Measurements from ENCODE around the gene OGDH. TPM values are rescaled to one million over a fixed set of nuclear protein-coding genes. Genes with fewer than 3 reads are reported as not detected.
A peak's percentile ranks its signal among the peaks of the same experiment; 100 is the strongest.
"Not testable (repeated sequence)": the region's sequence is repeated elsewhere in the genome, so short reads cannot be mapped to it uniquely, and the experiment has no call there.

Gene OGDH
- total RNA-seq, 1 experiment from 2014 or later = 28.5 TPM

DNA sequence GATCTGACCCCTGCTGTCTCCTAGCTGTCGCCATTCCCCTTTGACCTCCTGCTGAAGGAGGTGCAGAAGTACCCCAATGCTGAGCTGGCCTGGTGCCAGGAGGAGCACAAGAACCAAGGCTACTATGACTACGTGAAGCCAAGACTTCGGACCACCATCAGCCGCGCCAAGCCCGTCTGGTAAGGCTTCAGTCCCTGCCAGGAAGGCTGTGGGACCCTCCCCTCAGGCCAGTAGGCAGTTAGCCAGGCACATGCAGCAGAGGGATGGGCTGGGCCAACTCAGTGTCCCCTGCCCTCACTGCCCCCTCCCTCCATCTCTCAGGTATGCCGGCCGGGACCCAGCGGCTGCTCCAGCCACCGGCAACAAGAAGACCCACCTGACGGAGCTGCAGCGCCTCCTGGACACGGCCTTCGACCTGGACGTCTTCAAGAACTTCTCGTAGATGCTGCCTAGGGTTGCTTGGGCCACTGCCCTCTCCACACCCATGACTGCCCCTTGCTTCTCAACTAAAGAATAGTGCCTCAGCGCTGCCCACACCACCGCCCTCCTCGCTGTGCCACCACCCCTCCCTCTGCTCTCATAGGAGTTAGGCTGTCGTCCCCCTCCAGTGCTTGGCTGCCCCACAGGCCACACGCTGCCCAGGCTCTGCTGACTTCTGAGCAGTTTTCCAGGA lies 101.3 kb downstream of the OGDH start:
- no peak for DNase-seq (ENCODE audit: low read depth, low spot score)
- in situ Hi-C loops (cut with HindIII; ENCODE audit: low pct_unique_long_range_greater_than_20kb, low sequenced_read_pairs) = no loop called here

- no peak for DNase-seq (ENCODE audit: low read depth, low spot score)
- in situ Hi-C loops (cut with HindIII; ENCODE audit: low pct_unique_long_range_greater_than_20kb, low sequenced_read_pairs) = no loop called here
These were observed 102.8 kb downstream of the OGDH start for GRCh38 chr7:44709011-44709915.

DNA sequence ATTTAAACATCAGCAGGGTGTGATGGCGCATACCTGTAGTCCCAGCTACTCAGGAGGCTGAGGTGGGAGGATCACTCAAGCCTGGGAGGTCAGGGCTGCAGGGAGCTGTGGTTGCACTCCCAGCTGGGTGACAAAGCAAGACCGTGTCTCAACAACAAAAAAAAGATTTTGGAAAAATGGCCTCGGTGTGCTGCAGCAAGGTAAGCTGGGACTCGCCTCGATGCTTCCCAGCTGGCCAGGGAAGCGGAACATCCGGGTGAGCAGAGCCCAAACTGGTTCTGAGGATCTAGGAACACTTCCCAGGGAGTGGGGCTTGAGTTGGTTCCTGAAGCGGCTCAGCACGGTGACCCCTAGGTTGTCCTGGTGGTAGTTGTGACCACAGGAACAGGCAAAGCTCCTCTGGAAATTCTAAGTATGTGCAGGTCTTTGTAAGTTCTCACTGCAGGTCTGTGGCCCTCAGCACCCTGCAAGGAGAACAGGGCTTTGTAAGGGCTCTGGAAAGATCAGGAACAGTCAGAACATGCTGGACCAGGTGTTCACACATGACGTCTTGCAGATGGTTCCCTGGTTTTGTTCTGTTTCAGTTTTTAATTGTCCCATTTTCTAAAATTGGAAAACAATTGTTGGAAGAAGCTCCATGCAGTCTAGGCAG lies 103.6 kb downstream of the OGDH start:
- no peak for DNase-seq (ENCODE audit: low read depth, low spot score)
- in situ Hi-C loops (cut with HindIII; ENCODE audit: low pct_unique_long_range_greater_than_20kb, low sequenced_read_pairs) = no loop called here

DNA sequence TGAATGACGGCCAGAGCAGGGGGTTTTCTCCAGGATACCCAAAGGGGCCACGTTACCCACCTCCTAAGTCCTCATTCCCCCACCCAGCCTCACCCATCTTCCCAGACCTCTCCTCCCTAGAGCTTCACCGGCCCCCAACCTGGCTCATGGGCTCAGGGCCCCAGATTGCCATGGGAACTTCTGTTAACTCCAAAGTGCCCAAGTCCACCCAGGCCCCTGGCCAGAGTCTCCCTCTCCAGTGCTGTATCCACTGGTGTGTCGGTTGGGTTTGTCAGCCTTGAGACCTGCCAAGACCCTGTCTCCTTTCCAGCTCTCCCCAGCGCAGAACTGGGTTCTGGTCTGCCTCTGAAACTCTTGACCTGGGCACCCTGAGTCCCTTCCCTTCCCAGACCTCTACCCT lies 105.1 kb downstream of the OGDH start:
- DNase-seq (ENCODE audit: low read depth, low spot score) = no peak
- in situ Hi-C loops (cut with HindIII; ENCODE audit: low pct_unique_long_range_greater_than_20kb, low sequenced_read_pairs) = no loop called here

GRCh38 chr7:44712012-44712411 lies 105.6 kb downstream of the OGDH start:
- in situ Hi-C loops (cut with HindIII; ENCODE audit: low pct_unique_long_range_greater_than_20kb, low sequenced_read_pairs) = no loop called here
- DNase-seq (ENCODE audit: low read depth, low spot score) = no peak

- in situ Hi-C loops (cut with HindIII; ENCODE audit: low pct_unique_long_range_greater_than_20kb, low sequenced_read_pairs) = no loop called here
- no peak for DNase-seq (ENCODE audit: low read depth, low spot score)
These were observed 106.7 kb downstream of the OGDH start for GRCh38 chr7:44713141-44713540.

GRCh38 chr7:44713680-44714335 lies 107.4 kb downstream of the OGDH start:
- DNase-seq (ENCODE audit: low read depth, low spot score) = no peak
- in situ Hi-C loops (cut with HindIII; ENCODE audit: low pct_unique_long_range_greater_than_20kb, low sequenced_read_pairs) = no loop called here

DNA sequence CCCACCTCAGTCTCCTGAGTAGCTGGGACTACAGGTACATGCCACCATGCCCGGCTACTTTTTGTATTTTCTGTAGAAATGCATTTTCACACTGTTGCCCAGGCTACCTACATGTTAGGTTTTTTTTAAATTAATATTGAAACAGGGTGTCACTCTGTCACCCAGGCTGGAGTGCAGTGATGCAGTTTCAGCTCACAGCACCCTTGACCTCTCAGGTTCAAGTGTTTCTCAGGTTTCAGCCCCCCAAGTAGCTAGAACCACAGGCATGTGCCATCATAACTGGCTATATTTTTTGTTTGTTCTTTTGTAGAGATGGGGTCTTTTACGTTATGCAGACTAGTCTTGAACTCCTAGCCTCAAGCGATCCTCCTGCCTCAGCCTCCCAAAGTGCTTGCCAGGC lies 109.8 kb downstream of the OGDH start:
- no peak for DNase-seq (ENCODE audit: low read depth, low spot score)
- in situ Hi-C loops (cut with HindIII; ENCODE audit: low pct_unique_long_range_greater_than_20kb, low sequenced_read_pairs) = no loop called here

- no peak for DNase-seq (ENCODE audit: low read depth, low spot score)
- in situ Hi-C loops (cut with HindIII; ENCODE audit: low pct_unique_long_range_greater_than_20kb, low sequenced_read_pairs) = no loop called here
These were observed 113.9 kb downstream of the OGDH start for GRCh38 chr7:44720301-44720700.

DNA sequence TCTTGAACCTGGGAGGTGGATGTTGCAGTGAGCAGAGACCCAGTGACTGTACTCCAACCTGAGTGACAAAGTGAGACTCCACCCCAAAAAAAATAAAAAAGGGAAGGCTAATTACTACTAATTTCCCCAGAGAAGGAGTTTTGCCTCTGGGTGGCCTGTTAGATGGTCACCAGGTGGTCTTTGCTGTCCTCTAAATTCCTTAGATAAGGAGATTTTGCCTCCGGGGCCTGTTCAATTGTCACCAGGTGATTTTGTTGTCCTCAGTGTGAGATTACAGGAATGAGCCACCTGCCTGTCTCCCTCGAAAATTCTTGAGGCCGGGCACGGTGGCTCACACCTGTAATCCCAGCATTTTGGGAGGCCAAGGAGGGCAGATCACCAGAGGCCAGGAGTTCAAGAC lies 117.8 kb downstream of the OGDH start:
- DNase-seq (ENCODE audit: low read depth, low spot score) = no peak
- in situ Hi-C loops (cut with HindIII; ENCODE audit: low pct_unique_long_range_greater_than_20kb, low sequenced_read_pairs) = no loop called here

DNA sequence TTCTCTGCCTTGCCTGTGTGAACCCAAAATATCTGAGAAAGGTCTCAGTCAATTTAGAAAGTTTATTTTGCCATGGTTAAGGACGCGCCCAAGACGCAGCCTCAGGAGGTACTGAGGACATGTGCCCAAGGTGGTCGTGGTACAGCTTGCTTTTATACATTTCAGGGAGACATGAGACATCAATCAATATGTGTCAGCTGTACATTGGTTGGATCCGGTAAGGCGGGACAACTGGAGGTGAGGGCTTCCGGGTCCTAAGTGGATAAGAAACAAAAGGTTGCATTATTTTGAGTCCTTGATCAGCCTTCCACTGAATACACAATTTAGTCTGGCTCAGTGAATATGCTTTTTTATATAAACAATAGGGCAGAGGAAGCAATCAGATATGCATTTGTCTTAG lies 119.8 kb downstream of the OGDH start:
- DNase-seq (ENCODE audit: low read depth, low spot score) = peak; percentile 66
- in situ Hi-C loops (cut with HindIII; ENCODE audit: low pct_unique_long_range_greater_than_20kb, low sequenced_read_pairs) = not testable (repeated sequence)

DNA sequence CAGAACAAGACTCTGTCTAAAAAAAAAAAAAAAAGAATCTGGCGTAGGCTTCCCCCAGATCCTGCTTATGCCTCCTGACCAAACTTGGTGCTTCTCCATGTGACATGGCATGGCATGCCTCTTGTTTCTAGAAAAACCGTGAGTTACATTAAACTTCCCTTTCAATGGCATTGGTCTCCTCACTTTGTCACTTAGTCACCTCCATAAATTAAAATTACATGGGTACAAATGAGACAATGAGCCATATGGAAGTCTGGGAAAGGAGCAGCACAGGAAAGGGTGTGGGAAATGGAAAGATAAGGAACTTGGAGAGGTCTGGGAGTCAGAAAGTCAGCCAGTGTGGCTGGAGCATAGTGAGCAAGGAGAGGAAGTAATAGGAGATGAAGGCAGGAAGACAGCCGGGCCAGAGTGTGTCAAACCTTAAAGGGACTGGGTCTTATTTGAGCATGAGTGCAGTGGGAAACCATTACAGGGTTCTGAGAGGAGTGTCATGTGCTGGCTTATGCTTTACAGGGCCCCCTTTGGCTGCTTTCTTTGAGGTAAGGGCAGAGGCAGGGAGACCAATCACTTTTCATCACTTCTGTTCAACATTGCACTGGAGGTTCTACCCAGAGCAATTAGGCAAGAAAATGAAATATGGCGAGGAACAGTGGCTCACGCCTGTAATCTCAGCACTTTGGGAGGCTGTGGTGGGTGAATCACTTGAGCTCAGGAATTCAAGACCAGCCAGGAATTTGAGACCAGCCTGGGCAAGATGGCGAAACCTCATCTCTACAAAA lies 120.9 kb downstream of the OGDH start:
- no peak for DNase-seq (ENCODE audit: low read depth, low spot score)
- in situ Hi-C loops (cut with HindIII; ENCODE audit: low pct_unique_long_range_greater_than_20kb, low sequenced_read_pairs) = no loop called here

DNA sequence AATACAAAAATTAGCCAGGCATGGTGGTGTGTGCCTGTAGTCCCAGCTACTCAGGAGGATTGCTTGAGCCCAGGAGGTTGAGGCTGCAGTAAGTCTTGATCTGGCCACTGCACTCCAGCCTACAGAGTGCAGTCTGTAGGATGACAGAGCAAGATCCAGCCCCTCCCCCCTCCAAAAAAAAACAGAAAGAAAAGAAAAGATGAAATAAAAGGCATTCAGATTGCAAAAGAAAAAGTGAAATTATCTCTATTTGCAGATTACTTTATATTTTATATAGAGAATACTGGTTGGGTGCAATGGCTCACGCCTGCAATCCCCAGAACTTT lies 121.5 kb downstream of the OGDH start:
- no peak for DNase-seq (ENCODE audit: low read depth, low spot score)
- in situ Hi-C loops (cut with HindIII; ENCODE audit: low pct_unique_long_range_greater_than_20kb, low sequenced_read_pairs) = no loop called here

- in situ Hi-C loops (cut with HindIII; ENCODE audit: low pct_unique_long_range_greater_than_20kb, low sequenced_read_pairs) = no loop called here
- no peak for DNase-seq (ENCODE audit: low read depth, low spot score)
These were observed 123.6 kb downstream of the OGDH start for GRCh38 chr7:44729949-44730590.

DNA sequence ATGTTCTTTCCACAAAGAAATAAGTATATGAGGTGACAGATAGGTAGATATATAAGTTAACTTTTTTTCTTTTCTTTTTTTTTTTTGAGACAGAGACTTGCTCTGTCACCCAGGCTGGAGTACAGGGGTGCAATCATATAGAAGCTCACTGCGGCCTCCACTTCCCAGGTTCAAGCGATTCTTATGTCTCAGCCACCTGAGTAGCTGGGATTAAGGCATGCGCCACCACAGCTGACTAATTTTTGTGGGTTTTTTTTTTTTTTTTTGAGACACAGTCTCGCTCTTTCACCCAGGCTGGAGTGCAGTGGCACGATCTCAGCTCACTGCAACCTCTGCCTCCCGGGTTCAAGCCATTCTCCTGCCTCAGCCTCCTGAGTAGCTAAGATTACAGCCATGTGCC lies 126.5 kb downstream of the OGDH start:
- DNase-seq (ENCODE audit: low read depth, low spot score); in situ Hi-C loops (cut with HindIII; ENCODE audit: low pct_unique_long_range_greater_than_20kb, low sequenced_read_pairs): not testable (repeated sequence)

DNA sequence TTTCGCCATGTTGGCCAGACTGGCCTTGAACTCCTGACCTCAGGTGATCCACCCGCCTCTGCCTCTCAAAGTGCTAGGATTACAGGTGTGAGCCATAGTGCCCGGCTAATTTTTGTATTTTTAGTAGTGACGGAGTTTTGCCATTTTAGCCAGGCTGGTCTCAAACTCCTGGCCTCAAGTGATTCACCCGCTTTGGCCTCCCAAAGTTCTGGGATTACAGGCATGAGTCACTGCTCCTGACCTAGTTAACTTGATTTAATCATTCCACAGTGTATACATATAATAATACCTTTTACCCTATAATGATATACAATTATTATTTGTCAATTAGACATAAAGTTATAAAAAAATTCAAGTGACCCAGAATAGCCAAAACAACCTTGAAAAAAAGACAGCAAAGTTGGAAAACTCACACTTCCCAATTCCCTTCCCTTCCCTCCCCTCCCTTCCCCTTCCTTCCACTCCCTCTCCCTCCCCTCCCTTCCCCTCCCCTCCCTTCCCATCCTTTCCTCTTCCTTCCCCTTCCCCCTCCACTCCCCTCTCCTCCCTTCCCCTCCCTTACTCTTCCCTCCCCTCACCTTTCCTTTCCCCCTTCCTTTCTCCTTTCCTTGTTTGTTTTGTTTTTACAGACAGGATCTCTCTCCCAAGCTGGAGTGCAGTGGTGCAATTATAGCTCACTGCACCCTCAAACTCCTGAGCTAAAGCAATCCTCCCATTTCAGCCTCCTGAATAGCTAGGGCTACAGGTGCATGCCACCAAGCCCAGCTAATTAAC lies 127.5 kb downstream of the OGDH start:
- in situ Hi-C loops (cut with HindIII; ENCODE audit: low pct_unique_long_range_greater_than_20kb, low sequenced_read_pairs) = no loop called here

More for the DNA sequence above, 127.5 kb downstream of the OGDH start:
- DNase-seq (ENCODE audit: low read depth, low spot score) = no peak

Data from SK-MEL-5 (cell line).